ENCODE measurements around the gene HAL.

DNA sequence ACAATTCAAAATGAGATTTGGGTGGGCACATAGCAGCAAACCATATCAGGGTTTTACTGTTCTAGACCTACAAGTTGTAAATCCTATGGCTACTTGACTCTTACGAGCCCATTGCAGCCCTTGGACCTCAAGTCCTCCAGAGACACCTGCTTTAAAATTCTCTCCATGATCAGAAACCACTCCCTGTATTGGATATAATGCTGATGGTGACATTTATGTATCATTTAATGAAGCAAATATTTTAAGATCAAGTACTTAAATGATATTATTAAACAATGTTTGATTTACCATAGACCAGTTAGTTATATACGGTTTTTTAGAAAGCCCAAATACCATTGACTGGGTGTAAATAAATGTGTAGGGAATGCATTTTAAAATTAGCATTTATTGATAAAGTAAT lies 28.8 kb downstream of the HAL start:
- TF ChIP-seq, protein P1, sequence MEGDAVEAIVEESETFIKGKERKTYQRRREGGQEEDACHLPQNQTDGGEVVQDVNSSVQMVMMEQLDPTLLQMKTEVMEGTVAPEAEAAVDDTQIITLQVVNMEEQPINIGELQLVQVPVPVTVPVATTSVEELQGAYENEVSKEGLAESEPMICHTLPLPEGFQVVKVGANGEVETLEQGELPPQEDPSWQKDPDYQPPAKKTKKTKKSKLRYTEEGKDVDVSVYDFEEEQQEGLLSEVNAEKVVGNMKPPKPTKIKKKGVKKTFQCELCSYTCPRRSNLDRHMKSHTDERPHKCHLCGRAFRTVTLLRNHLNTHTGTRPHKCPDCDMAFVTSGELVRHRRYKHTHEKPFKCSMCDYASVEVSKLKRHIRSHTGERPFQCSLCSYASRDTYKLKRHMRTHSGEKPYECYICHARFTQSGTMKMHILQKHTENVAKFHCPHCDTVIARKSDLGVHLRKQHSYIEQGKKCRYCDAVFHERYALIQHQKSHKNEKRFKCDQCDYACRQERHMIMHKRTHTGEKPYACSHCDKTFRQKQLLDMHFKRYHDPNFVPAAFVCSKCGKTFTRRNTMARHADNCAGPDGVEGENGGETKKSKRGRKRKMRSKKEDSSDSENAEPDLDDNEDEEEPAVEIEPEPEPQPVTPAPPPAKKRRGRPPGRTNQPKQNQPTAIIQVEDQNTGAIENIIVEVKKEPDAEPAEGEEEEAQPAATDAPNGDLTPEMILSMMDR (IDR thresholded peaks at IDR 0.05) = no peak
- no peak for TF ChIP-seq POLR2A (IDR thresholded peaks at IDR 0.05)
